Activated CD8-positive, alpha-beta memory T cell treated with anti-CD3 and anti-CD28 coated beads for 36 hours (primary cell): Measurements from ENCODE around the gene HSPB1. TPM values are rescaled to one million over a fixed set of nuclear protein-coding genes. Genes with fewer than 3 reads are reported as not detected.

Source experiments
- CTCF ChIA-PET: fragments of 350-600 bp; sonication (Branson Sonifier 250); formaldehyde crosslinking; loops from one replicate; lab custom pipeline; 2021; ENCODE audit warnings: antibody characterized with exemption; lab: Charles Lee
- POLR2A ChIA-PET: fragments of 350-600 bp; sonication (Branson Sonifier 250); formaldehyde crosslinking; loops from one replicate; lab custom pipeline; 2021; ENCODE audit warnings: antibody characterized with exemption; lab: Charles Lee
- total RNA-seq, 2 experiments: library from RNA; stranded (reverse); gene quantifications; one replicate each; pipeline ENCODE4 v1.2.3, GENCODE V29; 2021

Gene HSPB1
- total RNA-seq, 2 experiments from 2014 or later: 66.0 to 67.0 TPM

DNA sequence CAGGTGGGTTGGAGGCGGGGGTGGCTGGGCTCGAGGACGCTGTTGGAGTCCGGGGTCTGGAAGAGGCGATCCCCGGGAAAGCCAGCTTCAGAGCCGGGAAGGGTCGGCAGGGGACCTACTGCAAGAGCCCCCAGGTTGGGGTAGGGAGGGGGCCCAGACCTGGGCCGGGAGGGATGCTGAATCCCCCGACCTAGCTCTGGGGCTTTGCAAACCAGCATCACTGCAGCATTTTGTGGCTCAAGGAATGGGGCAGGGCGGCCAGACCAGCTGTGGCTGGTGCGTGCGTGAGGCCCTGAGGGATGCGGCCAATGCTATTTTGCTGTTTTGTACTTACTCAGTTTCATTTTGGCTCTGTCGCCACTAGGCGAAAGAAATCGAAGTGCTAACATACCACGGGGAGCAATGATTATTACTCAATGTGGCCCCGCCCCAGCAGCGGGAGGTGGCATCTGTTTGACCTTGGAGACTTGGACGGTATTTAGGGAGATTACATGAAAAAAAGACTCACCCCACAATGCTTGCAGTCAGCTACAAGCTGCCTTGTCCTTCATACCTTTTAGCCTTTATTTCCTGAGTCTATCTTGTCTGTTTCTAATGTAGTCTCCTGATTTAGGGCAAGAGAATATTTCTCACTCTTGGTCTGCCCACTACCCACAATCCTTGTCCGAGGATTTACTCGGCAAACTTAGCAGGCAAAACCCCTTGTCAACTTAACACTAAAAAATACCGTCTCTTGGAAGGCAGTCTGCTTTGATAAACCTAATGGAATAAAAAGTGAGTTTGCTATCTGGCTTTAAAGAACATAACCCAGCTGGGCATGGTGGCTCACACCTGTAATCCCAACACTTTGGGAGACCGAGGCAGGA is 16.2 kb downstream of the HSPB1 start:
- ChIA-PET POLR2A (interaction anchor here (0.5 to 3.7 kb wide), 8 partner anchors 13 to 271 kb away, joined by 3 to 34 read pairs (median 3); partner anchors contain the start of genes HSPB1, MDH2, STYXL1 and YWHAG), CTCF (interaction anchor here (0.7 to 8.3 kb wide), 12 partner anchors 9 to 788 kb away, joined by 3 to 69 read pairs (median 5); partner anchors contain the start of genes MDH2, STYXL1 and YWHAG)

DNA sequence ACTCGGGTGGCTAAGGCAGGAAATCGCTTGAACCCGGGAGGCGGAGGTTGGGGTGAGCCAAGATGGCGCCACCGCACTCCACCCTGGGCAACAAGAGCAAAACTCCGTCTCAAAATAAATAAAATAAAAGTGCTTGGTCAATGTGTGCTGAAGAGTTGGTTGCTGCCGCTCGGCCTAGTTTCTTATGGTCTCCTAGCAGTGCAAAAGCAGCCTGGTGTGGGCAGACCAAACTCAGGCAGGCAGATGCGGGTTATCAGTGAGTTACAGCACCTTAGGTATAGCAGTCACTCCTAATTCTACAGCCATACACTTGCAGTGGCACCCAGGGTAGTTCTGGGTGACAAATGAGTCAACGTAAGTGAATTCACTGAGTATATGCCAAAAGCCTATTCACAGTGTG is 22.6 kb downstream of the HSPB1 start:
- POLR2A ChIA-PET: no interaction called here
- CTCF ChIA-PET: interaction anchor here (0.7 to 1.3 kb wide), 2 partner anchors 9 to 305 kb away, joined by 3 read pairs; no protein-coding TSS in a partner anchor

DNA sequence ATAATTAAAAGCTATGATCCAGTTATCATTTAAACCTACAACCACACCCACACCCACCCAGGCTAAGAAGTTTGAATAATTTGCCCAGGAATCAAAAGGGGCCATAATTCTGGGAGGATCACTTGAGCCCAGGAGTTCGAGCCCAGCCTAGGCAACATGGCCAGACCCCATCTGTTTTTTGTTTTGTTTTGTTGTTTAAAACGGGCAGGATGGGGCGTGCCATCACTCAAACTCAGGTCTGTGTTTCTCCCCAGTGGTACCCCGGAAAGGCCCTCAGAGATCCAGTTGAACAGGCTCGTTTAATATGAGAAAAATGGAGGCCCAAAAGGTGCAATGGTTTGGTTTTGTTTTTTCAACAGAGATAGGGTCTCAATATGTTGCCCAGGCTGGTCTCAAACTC is 23.3 kb downstream of the HSPB1 start:
- POLR2A ChIA-PET: no interaction called here
- CTCF ChIA-PET: interaction anchor here (1.3 kb wide), 1 partner anchor 10 kb away, joined by 3 read pairs; no protein-coding TSS in a partner anchor

- ChIA-PET CTCF (interaction anchor here (1.3 to 3.0 kb wide), 2 partner anchors 9 to 13 kb away, joined by 4 to 9 read pairs; no protein-coding TSS in a partner anchor), POLR2A (interaction anchor here (0.5 to 2.5 kb wide), 2 partner anchors 25 to 38 kb away, joined by 3 to 8 read pairs; no protein-coding TSS in a partner anchor)
These were observed 24.3 kb downstream of the HSPB1 start for GRCh38 chr7:76326646-76327233.

- ChIA-PET CTCF (interaction anchor here (1.3 to 3.0 kb wide), 3 partner anchors 9 to 14 kb away, joined by 4 to 9 read pairs (median 4); no protein-coding TSS in a partner anchor), POLR2A (interaction anchor here (2.5 kb wide), 1 partner anchor 24 kb away, joined by 8 read pairs; no protein-coding TSS in a partner anchor)
These were observed 25.1 kb downstream of the HSPB1 start for GRCh38 chr7:76327610-76328009.

DNA sequence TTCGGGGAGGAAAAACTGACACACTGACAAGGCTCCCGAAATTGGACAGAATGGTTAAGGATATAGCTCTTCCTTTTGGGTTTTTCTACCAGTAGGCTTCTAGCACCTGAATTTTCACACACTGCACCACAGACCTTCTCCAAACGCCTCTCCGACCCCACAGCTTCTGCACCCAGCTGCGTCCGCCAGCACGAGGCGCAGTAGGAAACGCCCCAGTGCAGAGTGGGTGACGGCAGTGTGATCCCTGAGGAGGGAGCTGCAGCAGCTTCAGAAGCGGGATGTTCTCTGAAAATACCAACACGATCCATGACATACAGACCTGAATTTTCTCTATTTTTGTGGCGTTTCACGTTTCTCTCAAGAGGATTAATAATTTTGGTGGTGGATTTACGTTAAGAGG is 25.9 kb downstream of the HSPB1 start:
- CTCF ChIA-PET: interaction anchor here (1.4 to 3.0 kb wide), 2 partner anchors 10 to 13 kb away, joined by 4 to 9 read pairs; no protein-coding TSS in a partner anchor
- POLR2A ChIA-PET: interaction anchor here (0.5 to 2.5 kb wide), 2 partner anchors 23 to 573 kb away, joined by 7 to 8 read pairs; no protein-coding TSS in a partner anchor

- CTCF ChIA-PET: no interaction called here
- POLR2A ChIA-PET: no interaction called here
These were observed 27.0 kb downstream of the HSPB1 start for GRCh38 chr7:76329479-76329878.

DNA sequence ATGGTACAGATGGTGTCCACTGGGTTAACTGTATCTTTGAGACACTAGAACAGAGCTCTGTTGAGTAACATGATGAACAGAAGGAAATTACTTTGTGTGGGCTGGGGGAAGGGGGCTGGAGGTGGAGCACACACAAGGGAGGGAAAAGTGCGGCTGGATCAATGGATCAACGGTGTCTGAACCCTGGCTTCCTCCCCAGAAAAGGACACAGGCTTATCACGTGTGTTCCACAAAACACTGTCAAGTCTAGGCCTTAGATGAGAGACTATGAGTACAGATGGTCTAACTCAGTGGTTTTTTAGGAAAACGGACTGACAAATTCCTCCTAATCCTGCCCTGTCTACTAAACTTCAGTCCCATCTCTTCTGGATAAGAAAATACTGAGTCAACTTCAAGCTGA is 27.8 kb downstream of the HSPB1 start:
- ChIA-PET POLR2A (no interaction called here), CTCF (interaction anchor here (1.0 kb wide), 1 partner anchor 15 kb away, joined by 3 read pairs; no protein-coding TSS in a partner anchor)

- ChIA-PET CTCF (interaction anchor here (1.0 kb wide), 1 partner anchor 16 kb away, joined by 3 read pairs; no protein-coding TSS in a partner anchor), POLR2A (interaction anchor here (0.7 to 0.9 kb wide), 2 partner anchors 12 to 1123 kb away, joined by 3 to 7 read pairs; no protein-coding TSS in a partner anchor)
These were observed 28.2 kb downstream of the HSPB1 start for GRCh38 chr7:76330673-76331072.

DNA sequence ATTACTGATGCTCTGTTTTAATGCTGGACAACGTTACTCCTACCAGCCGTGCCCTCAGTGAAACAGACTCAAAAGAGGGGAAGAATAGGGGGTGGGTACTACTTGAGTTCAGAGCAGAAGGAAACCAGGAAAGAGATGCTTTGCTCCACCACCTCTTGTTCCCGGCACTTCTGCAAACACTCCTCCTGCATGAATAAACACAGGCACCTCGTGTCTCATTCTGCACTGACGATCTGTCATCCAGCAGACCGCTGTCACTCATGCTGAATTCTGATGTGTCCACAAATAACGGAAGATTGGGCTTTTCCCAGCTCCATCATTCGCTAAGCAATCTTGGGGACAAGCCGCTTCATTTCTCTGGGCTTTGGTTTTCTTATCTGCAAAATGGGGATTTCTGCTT is 29.6 kb downstream of the HSPB1 start:
- CTCF ChIA-PET: interaction anchor here (1.6 kb wide), 1 partner anchor 18 kb away, joined by 5 read pairs; no protein-coding TSS in a partner anchor
- POLR2A ChIA-PET: no interaction called here

GRCh38 chr7:76333511-76334101 is 31.1 kb downstream of the HSPB1 start:
- POLR2A ChIA-PET: interaction anchor here (0.6 kb wide), 1 partner anchor 24 kb away, joined by 4 read pairs; no protein-coding TSS in a partner anchor
- CTCF ChIA-PET: interaction anchor here (1.4 kb wide), 1 partner anchor 11 kb away, joined by 4 read pairs; no protein-coding TSS in a partner anchor

GRCh38 chr7:76334320-76334967 is 32.0 kb downstream of the HSPB1 start:
- CTCF ChIA-PET: interaction anchor here (0.6 to 1.8 kb wide), 3 partner anchors 12 to 997 kb away, joined by 4 read pairs; no protein-coding TSS in a partner anchor
- POLR2A ChIA-PET: no interaction called here

GRCh38 chr7:76335417-76335816 is 32.9 kb downstream of the HSPB1 start:
- CTCF ChIA-PET: interaction anchor here (0.9 to 1.8 kb wide), 2 partner anchors 8 to 18 kb away, joined by 3 to 4 read pairs; no protein-coding TSS in a partner anchor
- POLR2A ChIA-PET: interaction anchor here (0.6 kb wide), 1 partner anchor 273 kb away, joined by 5 read pairs; no protein-coding TSS in a partner anchor

- ChIA-PET POLR2A (interaction anchor here (0.6 kb wide), 1 partner anchor 272 kb away, joined by 5 read pairs; no protein-coding TSS in a partner anchor), CTCF (interaction anchor here (1.8 kb wide), 1 partner anchor 19 kb away, joined by 4 read pairs; no protein-coding TSS in a partner anchor)
These were observed 33.6 kb downstream of the HSPB1 start for GRCh38 chr7:76336094-76336493.

- ChIA-PET CTCF (no interaction called here), POLR2A (interaction anchor here (0.6 kb wide), 1 partner anchor 1175 kb away, joined by 3 read pairs; no protein-coding TSS in a partner anchor)
These were observed 34.7 kb downstream of the HSPB1 start for GRCh38 chr7:76337147-76337546.

DNA sequence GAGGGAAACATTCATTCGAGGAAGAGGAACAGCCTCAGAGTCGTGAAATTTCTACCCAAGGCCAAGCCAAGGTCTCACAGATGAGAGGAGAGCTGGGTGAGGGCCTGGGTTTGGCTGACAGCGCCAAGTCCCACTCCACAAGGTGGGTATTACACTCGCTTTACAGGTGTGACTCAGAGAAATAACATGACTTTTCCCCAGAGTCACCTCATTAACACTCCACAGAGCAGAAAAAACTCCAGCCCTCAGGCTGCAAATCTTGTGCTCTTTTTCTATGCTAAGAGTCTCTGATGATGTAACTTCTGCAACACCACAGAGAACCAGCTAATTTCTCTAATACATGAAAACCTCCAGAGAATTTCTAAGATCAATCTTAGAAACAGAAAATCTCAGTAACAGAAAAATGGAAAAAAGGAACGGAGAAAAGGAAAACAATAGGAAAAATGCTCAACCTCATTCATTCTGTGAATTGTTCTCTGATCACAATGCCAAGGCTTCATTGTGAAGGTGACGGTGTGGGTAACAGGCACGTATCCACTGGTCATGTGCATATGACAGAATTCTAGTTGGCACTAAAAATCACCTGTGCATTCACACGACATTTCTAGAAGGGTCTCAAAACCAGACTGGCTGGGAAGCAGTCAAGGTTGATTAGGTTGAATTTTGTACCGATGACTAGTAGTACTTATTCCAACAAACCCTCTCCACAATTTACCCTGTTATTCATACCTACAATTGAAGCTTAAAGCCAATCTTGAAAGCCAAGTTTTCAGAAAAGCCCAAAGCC is 36.0 kb downstream of the HSPB1 start:
- CTCF ChIA-PET: no interaction called here
- POLR2A ChIA-PET: no interaction called here

GRCh38 chr7:76340617-76341131 is 38.2 kb downstream of the HSPB1 start:
- POLR2A ChIA-PET: no interaction called here
- CTCF ChIA-PET: interaction anchor here (1.3 kb wide), 1 partner anchor 20 kb away, joined by 3 read pairs; no protein-coding TSS in a partner anchor
